PFSK-1 (cell line): Measurements from ENCODE around the gene PLEKHA3.

Experiments
- POLR2AphosphoS5 ChIP-seq: IDR thresholded peaks from 2 replicates; pipeline ENCODE4 v1.6.1; 2012; ENCODE audit warnings: low read depth, mild to moderate bottlenecking, control low read depth, low read length, moderate library complexity
- REST ChIP-seq, 2 experiments: IDR thresholded peaks; 2 replicates each; pipeline versions ENCODE4 v1.6.1 to v1.8.0; 2011 to 2012; ENCODE audit warnings: low read depth in 2 of 2, low read length in 2 of 2, control low read depth in 1 of 2, inconsistent platforms in 1 of 2, mild to moderate bottlenecking in 1 of 2, moderate library complexity in 1 of 2; ENCODE audit not compliant: insufficient read depth in 1 of 2
- SIN3A ChIP-seq: IDR thresholded peaks from 2 replicates; pipeline ENCODE4 v1.6.1; 2012; ENCODE audit warnings: mild to moderate bottlenecking, low read length, moderate library complexity, borderline replicate concordance; ENCODE audit not compliant: insufficient read depth
- TAF1 ChIP-seq: IDR thresholded peaks from 2 replicates; pipeline ENCODE4 v1.6.1; 2012; ENCODE audit warnings: low read length, control low read depth, borderline replicate concordance; ENCODE audit not compliant: insufficient read depth

- TF ChIP-seq SIN3A: no peak
- TF ChIP-seq POLR2AphosphoS5: no peak
- no peak for TF ChIP-seq TAF1
- no peak for TF ChIP-seq REST (IDR thresholded peaks at IDR 0.05; ENCODE audit: insufficient read depth in 1 of 2, low read depth in 2 of 2, low read length in 2 of 2)
Observed at GRCh38 chr2:178452334-178452733, 27.9 kb upstream of the PLEKHA3 start.
